ENCODE measurements around the gene ALDH1B1.

DNA sequence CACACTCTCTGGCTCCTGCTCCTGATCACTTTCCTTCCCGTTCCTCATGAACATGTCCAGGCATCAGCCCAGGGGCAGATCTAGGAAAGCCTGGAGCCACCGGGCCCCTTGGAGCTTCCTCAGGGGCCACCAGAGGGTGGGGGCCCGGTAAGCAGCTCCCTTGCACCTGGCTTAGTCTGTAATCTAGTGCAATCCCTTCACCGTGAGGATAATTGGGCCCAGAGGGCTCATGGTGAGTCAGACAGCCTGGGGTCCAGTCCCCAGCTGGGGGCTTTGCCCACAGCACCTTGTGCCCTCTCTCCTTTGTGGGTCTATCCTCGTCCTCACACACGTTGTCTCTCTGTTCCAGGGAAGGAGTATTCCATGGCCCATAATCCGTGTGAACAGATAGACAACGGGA is 10.4 kb upstream of the ALDH1B1 start:
- TF ChIP-seq POLR2A (IDR thresholded peaks at IDR 0.05) (no peak), CTCF (IDR thresholded peaks at IDR 0.05) (no peak), EP300 (IDR thresholded peaks at IDR 0.05; ENCODE audit: low read depth) (no peak)
